Measurements from ENCODE around the gene SLC27A6.
A peak's percentile ranks its signal among the peaks of the same experiment; 100 is the strongest.

The SLC27A6 gene

GRCh38 chr5:129073111-129073510 is 107.8 kb downstream of the SLC27A6 start:
- DNase-seq = peak; percentile 4

- DNase-seq = peak; percentile 89
Measured at GRCh38 chr5:129074903-129075302, 109.6 kb downstream of the SLC27A6 start.

- DNase-seq = no peak
Measured at GRCh38 chr5:129077433-129078075, 112.3 kb downstream of the SLC27A6 start.

GRCh38 chr5:129078247-129078646 is 113.0 kb downstream of the SLC27A6 start:
- no peak for DNase-seq

GRCh38 chr5:129078660-129079059 is 113.4 kb downstream of the SLC27A6 start:
- DNase-seq = no peak

GRCh38 chr5:129079496-129079895 is 114.2 kb downstream of the SLC27A6 start:
- peak; percentile 31 for DNase-seq

GRCh38 chr5:129080766-129081165 is 115.5 kb downstream of the SLC27A6 start:
- no peak for DNase-seq

GRCh38 chr5:129082225-129083136 is 117.2 kb downstream of the SLC27A6 start:
- DNase-seq = no peak

All from NCI-H446 treated with DMSO at 0.1 percent for 48 hours (cell line).